Mucosa of descending colon (tissue), 3 donors: ENCODE data around the gene DDAH2. TPM values are rescaled to one million over a fixed set of nuclear protein-coding genes. Genes with fewer than 3 reads are reported as not detected.

Experiments used
- ATAC-seq: fragments of 200-7000 bp; cut with Tn5 transposase; one replicate; pipeline ENCODE4 v1.9.1; 2020; ENCODE audit warnings: mild to moderate bottlenecking, moderate library complexity
- DNase-seq, 3 donors: peaks; one replicate each; pipeline ENCODE4 v3.0.0-alpha.2; 2020
- H3K36me3 ChIP-seq: fragments of 200-600 bp; one replicate; pipeline ENCODE4 v1.8.0; 2021; ENCODE audit warnings: low read depth, mild to moderate bottlenecking
- H3K4me1 ChIP-seq: fragments of 200-600 bp; one replicate; pipeline ENCODE4 v1.8.0; 2021; ENCODE audit warnings: low read depth, mild to moderate bottlenecking
- H3K4me3 ChIP-seq: fragments of 200-600 bp; one replicate; pipeline ENCODE4 v1.8.0; 2021; ENCODE audit warnings: mild to moderate bottlenecking
- H3K9me3 ChIP-seq: fragments of 200-600 bp; one replicate; pipeline ENCODE4 v1.8.0; 2021; ENCODE audit warnings: mild to moderate bottlenecking
- intact Hi-C, 2 donors: fragments of 100-400 bp; cut with DNase I in 1 of 2; cut with micrococcal nuclease in 1 of 2; formaldehyde crosslinking; loops; one replicate each; pipeline versions ENCODE4 v1.11.0 to v1.11.1; 2022; cut with DNase I, micrococcal nuclease
- total RNA-seq, 3 donors: library from RNA; stranded (reverse); fragmentation: NEBNext Ultra II Directional in 2 of 3; extraction: Animal tissue kit (Norgen Biotek cat#: 25700) in 2 of 3; gene quantifications; one replicate each; pipeline versions ENCODE4 v1.2.1 to v1.2.4, GENCODE V29; 2021 to 2023
- TF ChIP-seq, protein P1 (sequence below): fragments of 200-600 bp; IDR thresholded peaks from one replicate; pipeline ENCODE4 v1.8.0; 2022; ENCODE audit warnings: antibody characterized with exemption, mild to moderate bottlenecking
- donor health status: DM: no; HTN: no; CAD: no; lungs with moderate emphysema.
- donor health status: DM: no; HTN: no; CAD: no.
- donor health status: DM: no; HTN: yes; CAD: no.

The DDAH2 gene
- total RNA-seq, 3 donors from 2014 or later: 56.1 to 152 (median 99.5) TPM

DNA sequence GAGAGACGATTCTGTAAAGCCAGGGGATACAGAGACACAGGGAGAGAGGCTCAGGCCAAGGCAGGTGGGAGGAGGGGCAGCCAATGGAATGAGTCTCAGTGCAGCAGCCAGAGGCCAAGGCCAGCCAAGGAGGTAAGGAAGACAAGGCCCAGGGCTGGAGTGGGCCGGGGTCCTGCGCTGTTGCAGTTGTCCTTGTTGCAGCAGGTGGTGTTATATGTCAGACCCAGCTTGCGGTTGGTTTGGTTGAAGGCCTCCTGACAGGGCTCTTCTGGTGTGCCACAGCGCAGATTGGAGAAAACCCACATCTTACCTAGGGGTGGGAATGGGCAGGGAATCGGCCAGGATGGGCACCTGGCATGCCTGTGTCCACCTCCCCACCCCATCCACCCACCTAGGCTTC lies 10.1 kb downstream of the DDAH2 start:
- Histone ChIP-seq H3K4me1 (peaks cover 21% of the 10 kb centered on the region), H3K4me3 (no peak overlapping the region), H3K9me3 (no peaks in the 10 kb centered on the region), H3K36me3 (no peaks in the 10 kb centered on the region)
- intact Hi-C loops: no loop called here
- ATAC-seq: no peak
- TF ChIP-seq, protein P1, sequence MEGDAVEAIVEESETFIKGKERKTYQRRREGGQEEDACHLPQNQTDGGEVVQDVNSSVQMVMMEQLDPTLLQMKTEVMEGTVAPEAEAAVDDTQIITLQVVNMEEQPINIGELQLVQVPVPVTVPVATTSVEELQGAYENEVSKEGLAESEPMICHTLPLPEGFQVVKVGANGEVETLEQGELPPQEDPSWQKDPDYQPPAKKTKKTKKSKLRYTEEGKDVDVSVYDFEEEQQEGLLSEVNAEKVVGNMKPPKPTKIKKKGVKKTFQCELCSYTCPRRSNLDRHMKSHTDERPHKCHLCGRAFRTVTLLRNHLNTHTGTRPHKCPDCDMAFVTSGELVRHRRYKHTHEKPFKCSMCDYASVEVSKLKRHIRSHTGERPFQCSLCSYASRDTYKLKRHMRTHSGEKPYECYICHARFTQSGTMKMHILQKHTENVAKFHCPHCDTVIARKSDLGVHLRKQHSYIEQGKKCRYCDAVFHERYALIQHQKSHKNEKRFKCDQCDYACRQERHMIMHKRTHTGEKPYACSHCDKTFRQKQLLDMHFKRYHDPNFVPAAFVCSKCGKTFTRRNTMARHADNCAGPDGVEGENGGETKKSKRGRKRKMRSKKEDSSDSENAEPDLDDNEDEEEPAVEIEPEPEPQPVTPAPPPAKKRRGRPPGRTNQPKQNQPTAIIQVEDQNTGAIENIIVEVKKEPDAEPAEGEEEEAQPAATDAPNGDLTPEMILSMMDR: no peak
- DNase-seq: no peak

DNA sequence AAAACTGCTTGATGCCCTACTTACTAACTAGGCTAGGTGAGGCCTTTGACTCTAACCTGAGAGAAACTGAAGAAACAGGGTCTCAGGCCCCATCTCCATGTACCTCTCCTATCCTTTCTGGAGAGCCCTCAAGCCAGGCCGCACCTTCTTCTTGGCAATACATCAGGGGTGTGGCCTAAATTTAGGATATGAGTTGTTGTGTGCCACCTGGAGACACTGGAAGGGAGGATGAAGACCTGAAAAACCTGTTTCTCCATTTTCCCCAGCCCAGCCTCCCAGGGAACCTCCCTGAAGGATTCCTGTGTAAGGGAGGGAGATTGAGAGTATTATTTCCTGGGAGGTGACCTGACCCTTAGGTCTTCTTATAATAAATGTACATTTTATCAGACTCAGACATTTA lies 10.8 kb downstream of the DDAH2 start:
- intact Hi-C loops: no loop called here
- peak; percentile 87 for ATAC-seq
- Histone ChIP-seq H3K9me3 (no peaks in the 10 kb centered on the region), H3K36me3 (no peaks in the 10 kb centered on the region), H3K4me1 (peaks cover 25% of the 10 kb centered on the region), H3K4me3 (no peak overlapping the region)
- TF ChIP-seq, protein P1: no peak
- peak in 2 of 3 donors; percentile 52 to 79 for DNase-seq

DNA sequence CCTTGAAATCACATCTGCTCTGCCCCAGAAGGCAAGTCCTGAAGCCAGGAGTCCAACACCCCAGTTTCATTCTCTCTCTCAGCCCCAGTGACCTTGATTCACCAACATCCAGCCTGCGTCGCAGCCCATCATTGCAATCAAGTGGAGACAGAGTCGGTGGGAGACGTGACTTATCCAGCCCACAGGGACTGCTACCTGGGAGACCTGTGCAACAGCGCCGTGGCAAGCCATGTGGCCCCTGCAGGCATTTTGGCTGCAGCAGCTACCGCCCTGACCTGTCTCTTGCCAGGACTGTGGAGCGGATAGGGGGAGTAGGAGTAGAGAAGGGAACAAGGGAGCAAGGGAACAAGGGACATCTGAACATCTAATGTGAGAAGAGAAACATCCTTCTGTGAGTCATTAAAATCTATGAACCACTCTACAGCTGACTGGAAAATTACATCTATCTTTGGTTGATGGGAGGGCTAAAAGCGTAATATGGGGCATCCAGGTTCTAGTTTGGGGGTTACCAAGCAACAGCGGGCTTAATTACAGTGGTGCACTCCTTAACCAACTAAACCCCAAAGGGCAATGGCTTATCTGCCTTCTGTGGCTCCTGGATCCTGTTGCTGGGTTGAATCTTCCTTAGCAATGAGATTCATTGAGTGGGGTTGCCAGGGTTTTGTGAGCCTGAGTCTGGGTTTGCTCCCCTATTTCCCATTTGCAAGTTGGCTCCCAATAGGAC lies 11.4 kb downstream of the DDAH2 start:
- intact Hi-C loops: no loop called here
- Histone ChIP-seq H3K4me3 (no peak overlapping the region), H3K4me1 (peaks cover 25% of the 10 kb centered on the region), H3K36me3 (no peaks in the 10 kb centered on the region), H3K9me3 (no peaks in the 10 kb centered on the region)
- TF ChIP-seq, protein P1: no peak
- no peak for ATAC-seq
- no peak for DNase-seq

DNA sequence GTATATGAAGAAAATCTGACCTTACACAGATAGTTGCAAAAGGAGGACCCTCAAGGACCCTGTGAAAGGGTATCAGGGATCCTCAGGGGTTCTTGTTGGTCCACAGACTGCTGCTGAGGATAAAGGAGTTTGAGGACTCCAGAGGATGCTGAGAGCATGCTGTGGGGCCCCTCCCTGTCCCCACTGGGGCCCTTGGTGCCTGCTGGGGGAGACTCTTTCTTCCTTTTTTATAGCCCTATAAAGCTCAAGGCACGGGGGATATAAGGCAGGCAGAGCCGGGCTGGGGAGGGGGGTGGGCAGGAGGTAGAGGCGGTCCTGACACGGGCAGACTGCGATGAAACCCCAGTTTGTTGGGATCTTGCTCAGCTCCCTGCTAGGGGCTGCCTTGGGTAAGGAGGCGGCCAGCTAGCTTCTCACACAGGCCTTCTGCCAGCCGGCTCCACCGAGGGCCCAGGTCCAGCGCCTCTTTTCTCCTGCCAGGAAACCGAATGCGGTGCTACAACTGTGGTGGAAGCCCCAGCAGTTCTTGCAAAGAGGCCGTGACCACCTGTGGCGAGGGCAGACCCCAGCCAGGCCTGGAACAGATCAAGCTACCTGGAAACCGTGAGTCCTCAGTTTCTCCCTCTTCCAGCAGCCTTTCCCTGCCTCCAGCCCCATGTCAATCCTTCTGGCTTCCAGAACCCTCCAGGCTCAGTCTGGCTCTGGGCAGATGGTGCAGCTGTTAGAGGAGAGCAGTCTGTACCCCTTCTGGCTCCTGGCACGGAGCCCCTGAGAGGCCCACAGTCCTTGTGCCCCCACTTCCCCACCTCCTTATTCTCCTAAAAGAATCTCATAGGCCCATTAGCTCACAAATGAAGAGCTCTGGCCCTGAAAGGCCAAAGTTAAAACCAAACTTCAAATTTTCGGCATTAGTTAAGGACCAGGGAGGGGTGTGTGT lies 13.8 kb downstream of the DDAH2 start, which contains the start of gene LY6G6D:
Gene LY6G6D, plus strand, starts transcription at position 327 of the 937 bp plus-strand sequence. Its CDS starts 8 bp downstream, at position 335.
- intact Hi-C loops: no loop called here
- Histone ChIP-seq H3K36me3 (no peaks in the 10 kb centered on the region), H3K4me3 (no peak within 1 kb of the TSS), H3K9me3 (no peaks in the 10 kb centered on the region), H3K4me1 (peaks cover 33% of the 10 kb centered on the region)
- ATAC-seq (no peak), DNase-seq (no peak)
- TF ChIP-seq, protein P1: no peak

DNA sequence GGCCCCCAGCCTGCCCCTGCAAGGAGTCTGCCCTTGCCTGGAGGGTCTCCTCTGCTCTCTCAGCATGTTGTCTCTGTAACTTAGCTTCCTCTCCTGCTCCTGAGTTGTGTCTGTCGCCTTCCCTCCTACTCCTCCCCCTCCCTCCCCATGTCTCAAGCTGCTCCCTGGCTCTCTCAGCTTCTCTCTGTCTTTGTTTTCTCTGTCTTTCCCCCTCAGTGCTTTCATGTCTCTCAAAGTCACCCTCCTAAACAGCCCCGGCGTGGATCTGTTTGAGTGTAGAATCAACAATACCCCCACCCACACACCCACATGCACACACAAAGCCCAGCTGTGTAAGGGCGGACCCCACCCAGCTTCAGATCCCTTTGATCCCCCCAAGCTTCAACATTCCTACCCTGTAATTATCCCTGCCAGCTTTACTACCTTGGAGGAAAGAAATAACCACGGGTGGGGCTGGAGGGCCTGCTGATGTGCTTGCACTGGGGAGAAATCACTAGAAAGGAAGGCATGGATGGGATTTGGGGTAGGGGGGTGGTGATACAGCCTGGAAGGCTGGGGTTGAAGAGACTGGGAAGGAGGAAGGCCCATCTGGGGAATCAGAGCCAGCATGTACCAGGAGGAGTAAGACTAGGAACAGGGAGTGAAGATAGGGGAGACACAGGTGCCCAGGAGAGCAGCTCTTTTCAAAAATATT lies 15.0 kb downstream of the DDAH2 start:
- Histone ChIP-seq H3K4me1 (peaks cover 32% of the 10 kb centered on the region), H3K9me3 (no peaks in the 10 kb centered on the region), H3K4me3 (no peak overlapping the region), H3K36me3 (no peaks in the 10 kb centered on the region)
- TF ChIP-seq, protein P1: no peak
- intact Hi-C loops: no loop called here
- DNase-seq (peak in 1 of 3 donors; percentile 44), ATAC-seq (peak; percentile 29)
